NT2/D1 (cell line): ENCODE measurements around the gene MACO1.

ENCODE experiments used
- SUZ12 ChIP-seq: IDR thresholded peaks from 2 replicates; pipeline ENCODE4 v1.6.1; 2011; ENCODE audit not compliant: insufficient read length, insufficient read depth; ENCODE audit errors: extremely low read depth
- ZNF274 ChIP-seq: IDR thresholded peaks from 2 replicates; pipeline ENCODE4 v1.6.1; 2011; ENCODE audit warnings: mild to moderate bottlenecking, low read depth, low read length

DNA sequence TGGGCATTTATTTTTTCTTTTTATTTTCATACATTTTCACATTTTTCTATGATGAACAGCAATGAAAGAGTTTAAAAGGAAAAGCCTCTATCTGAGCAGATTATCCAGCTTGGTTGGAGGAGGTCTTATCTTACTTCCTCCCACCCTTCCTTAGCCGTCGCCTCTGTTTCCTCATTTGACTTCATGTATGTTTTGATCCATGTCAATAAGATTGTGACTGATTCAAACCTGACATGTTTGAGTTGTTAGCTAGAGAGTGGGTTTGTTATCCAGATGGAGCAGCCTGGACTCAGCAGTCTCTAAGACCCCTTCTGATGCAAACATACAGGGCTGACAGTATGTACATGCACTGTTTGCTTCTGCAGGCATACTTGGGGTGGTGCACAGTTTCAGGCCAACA is 31.2 kb downstream of the MACO1 start:
- no peak for TF ChIP-seq ZNF274
- no peak for TF ChIP-seq SUZ12
